Measurements from ENCODE around the gene DNAH3. TPM values are rescaled to one million over a fixed set of nuclear protein-coding genes. Genes with fewer than 3 reads are reported as not detected.

The DNAH3 gene
- total RNA-seq, 1 experiment from 2014 or later = 4.4 TPM

- H3K4me3 ChIP-seq (ENCODE audit: low read depth, low read length) = no peak overlapping the region
- Mint-ChIP-seq H3K4me3 (ENCODE audit: unreplicated experiment) (no peak overlapping the region), H3K27ac (ENCODE audit: unreplicated experiment) (no peak overlapping the region), H3K36me3 (ENCODE audit: insufficient read depth, unreplicated experiment) (peaks cover 4% of the 10 kb centered on the region), H3K27me3 (ENCODE audit: insufficient read depth, unreplicated experiment) (no peaks in the 10 kb centered on the region), H3K9me3 (ENCODE audit: unreplicated experiment) (no peaks in the 10 kb centered on the region), H3K4me1 (ENCODE audit: low read depth, unreplicated experiment) (no peaks in the 10 kb centered on the region)
- H3K9me3 ChIP-seq = no peaks in the 10 kb centered on the region
- no TSS peak for BruUV-seq (replicated peaks)
- H3K36me3 ChIP-seq (ENCODE audit: control insufficient read depth, insufficient read depth, low read length) = no peaks in the 10 kb centered on the region; the same call in 1 of the 2 replicates
- peaks cover 3% of the 10 kb centered on the region; the same call in 1 of the 2 replicates for H3K4me1 ChIP-seq
- DNase-seq = no peak
- H3K27me3 ChIP-seq (replicated peaks; ENCODE audit: control insufficient read depth, insufficient read depth, low read length) = no peaks in the 10 kb centered on the region
- ChIA-PET CTCF (no interaction called here), POLR2A (no interaction called here)
- intact Hi-C loops (cut with micrococcal nuclease; ENCODE audit: unreplicated experiment) = no loop called here
- no peak for TF ChIP-seq CTCF (IDR thresholded peaks at IDR 0.05; ENCODE audit: insufficient read depth in 1 of 2, low read depth in 1 of 2, low read length in 1 of 2, severe bottlenecking in 1 of 2, unreplicated experiment in 1 of 2)
Observed at GRCh38 chr16:21184834-21185233, 34.2 kb upstream of the DNAH3 start.

- DNase-seq = no peak
- Histone ChIP-seq H3K9me3 (no peaks in the 10 kb centered on the region), H3K27me3 (replicated peaks; ENCODE audit: control insufficient read depth, insufficient read depth, low read length) (no peaks in the 10 kb centered on the region), H3K4me3 (ENCODE audit: low read depth, low read length) (no peak overlapping the region), H3K4me1 (peaks cover 3% of the 10 kb centered on the region; the same call in 1 of the 2 replicates), H3K36me3 (ENCODE audit: control insufficient read depth, insufficient read depth, low read length) (no peaks in the 10 kb centered on the region; the same call in none of the 2 replicates)
- no peaks in the 10 kb centered on the region for H3K27me3 Mint-ChIP-seq (ENCODE audit: insufficient read depth, unreplicated experiment)
- intact Hi-C loops (cut with micrococcal nuclease; ENCODE audit: unreplicated experiment) = no loop called here
- H3K4me3 Mint-ChIP-seq (ENCODE audit: unreplicated experiment) = no peak overlapping the region
- POLR2A ChIA-PET = no interaction called here
- H3K36me3 Mint-ChIP-seq (ENCODE audit: insufficient read depth, unreplicated experiment) = peaks cover 4% of the 10 kb centered on the region
- no peak overlapping the region for H3K27ac Mint-ChIP-seq (ENCODE audit: unreplicated experiment)
- TF ChIP-seq CTCF (IDR thresholded peaks at IDR 0.05; ENCODE audit: insufficient read depth in 1 of 2, low read depth in 1 of 2, low read length in 1 of 2, severe bottlenecking in 1 of 2, unreplicated experiment in 1 of 2) = no peak
- H3K9me3 Mint-ChIP-seq (ENCODE audit: unreplicated experiment) = no peaks in the 10 kb centered on the region
- no TSS peak for BruUV-seq (replicated peaks)
- CTCF ChIA-PET = no interaction called here
- no peaks in the 10 kb centered on the region for H3K4me1 Mint-ChIP-seq (ENCODE audit: low read depth, unreplicated experiment)
Observed at GRCh38 chr16:21183995-21184394, 33.3 kb upstream of the DNAH3 start.

GRCh38 chr16:21179983-21180365, 29.3 kb upstream of the DNAH3 start:
- H3K27me3 ChIP-seq (replicated peaks; ENCODE audit: control insufficient read depth, insufficient read depth, low read length) = no peaks in the 10 kb centered on the region
- BruUV-seq (replicated peaks) = no TSS peak
- Mint-ChIP-seq H3K9me3 (ENCODE audit: unreplicated experiment) (no peaks in the 10 kb centered on the region), H3K27me3 (ENCODE audit: insufficient read depth, unreplicated experiment) (no peaks in the 10 kb centered on the region), H3K36me3 (ENCODE audit: insufficient read depth, unreplicated experiment) (peaks cover 4% of the 10 kb centered on the region), H3K4me3 (ENCODE audit: unreplicated experiment) (no peak overlapping the region), H3K27ac (ENCODE audit: unreplicated experiment) (no peak overlapping the region), H3K4me1 (ENCODE audit: low read depth, unreplicated experiment) (no peaks in the 10 kb centered on the region)
- CTCF ChIA-PET = interaction anchor here (1.4 kb wide), 1 partner anchor 9 kb away, joined by 3 read pairs; no protein-coding TSS in a partner anchor
- TF ChIP-seq CTCF (IDR thresholded peaks at IDR 0.05; ENCODE audit: insufficient read depth in 1 of 2, low read depth in 1 of 2, low read length in 1 of 2, severe bottlenecking in 1 of 2, unreplicated experiment in 1 of 2) = no peak
- intact Hi-C loops (cut with micrococcal nuclease; ENCODE audit: unreplicated experiment) = no loop called here
- DNase-seq = no peak
- H3K9me3 ChIP-seq = no peaks in the 10 kb centered on the region
- H3K4me1 ChIP-seq = no peaks in the 10 kb centered on the region
- no peak overlapping the region for H3K4me3 ChIP-seq (ENCODE audit: low read depth, low read length)
- POLR2A ChIA-PET = no interaction called here
- no peaks in the 10 kb centered on the region; the same call in none of the 2 replicates for H3K36me3 ChIP-seq (ENCODE audit: control insufficient read depth, insufficient read depth, low read length)

Measured in Caco-2 (cell line).